OCI-LY7 (cell line): Measurements from ENCODE around the gene C1orf216. TPM values are rescaled to one million over a fixed set of nuclear protein-coding genes. Genes with fewer than 3 reads are reported as not detected.
"Not testable (repeated sequence)": the region's sequence is repeated elsewhere in the genome, so short reads cannot be mapped to it uniquely, and the experiment has no call there.

ENCODE experiments used
- BruUV-seq: library from RNA; stranded (reverse); fragments of 400-500 nt; replicated peaks from 2 replicates; lab custom pipeline; 2021; lab: Mats Ljungman, UMichigan
- CTCF ChIA-PET: fragments of 300-600 bp; sonication (Branson Sonifier 250); formaldehyde crosslinking; loops from one replicate; lab custom pipeline; 2022; ENCODE audit warnings: antibody characterized with exemption; ENCODE audit not compliant: unreplicated experiment; lab: Charles Lee
- POLR2A ChIA-PET: fragments of 300-600 bp; sonication (Branson Sonifier 250); formaldehyde crosslinking; loops from one replicate; lab custom pipeline; 2022; ENCODE audit warnings: antibody characterized with exemption; lab: Charles Lee
- DNase-seq: peaks from one replicate; pipeline ENCODE4 v3.0.0-alpha.2; 2015; ENCODE audit warnings: low spot score
- H2AFZ ChIP-seq: fragments of 200-600 bp; sonication (generic), shearing (Covaris generic); 2 replicates; pipeline ENCODE4 v1.6.1; 2014; ENCODE audit warnings: mild to moderate bottlenecking, antibody characterized with exemption, low read length, moderate library complexity
- H3K27ac ChIP-seq: fragments of 200-600 bp; sonication (generic); 2 replicates; pipeline ENCODE4 v1.5.1; 2014; ENCODE audit warnings: mixed run types, low read depth, mild to moderate bottlenecking, moderate library complexity, low read length, inconsistent platforms; ENCODE audit not compliant: poor library complexity, severe bottlenecking
- H3K36me3 ChIP-seq: fragments of 200-600 bp; sonication (generic); 2 replicates; pipeline ENCODE4 v1.6.1; 2014; ENCODE audit warnings: mild to moderate bottlenecking, antibody characterized with exemption, low read length, moderate library complexity, mixed read lengths; ENCODE audit not compliant: insufficient read depth
- H3K4me1 ChIP-seq: fragments of 200-600 bp; sonication (generic); 2 replicates; pipeline ENCODE4 v1.5.1; 2014; ENCODE audit warnings: mild to moderate bottlenecking, low read length; ENCODE audit not compliant: insufficient read depth, poor library complexity, severe bottlenecking
- H3K4me2 ChIP-seq: fragments of 200-600 bp; sonication (generic); 2 replicates; pipeline ENCODE4 v1.6.1; 2014; ENCODE audit warnings: mild to moderate bottlenecking, low read length
- H3K4me3 ChIP-seq: fragments of 200-600 bp; sonication (generic); 2 replicates; pipeline ENCODE4 v1.5.1; 2014; ENCODE audit warnings: mild to moderate bottlenecking, low read depth, low read length; ENCODE audit not compliant: poor library complexity, severe bottlenecking
- H3K79me2 ChIP-seq: fragments of 200-600 bp; sonication (generic); 2 replicates; pipeline ENCODE4 v1.6.1; 2016; ENCODE audit warnings: low read depth, mild to moderate bottlenecking, low read length, moderate library complexity, mixed read lengths; ENCODE audit not compliant: insufficient read depth
- H3K9me2 ChIP-seq: fragments of 200-600 bp; sonication (generic); 2 replicates; pipeline ENCODE4 v1.6.1; 2016; ENCODE audit warnings: mild to moderate bottlenecking, low read length, mixed read lengths; ENCODE audit not compliant: insufficient read depth
- H3K9me3 ChIP-seq: fragments of 200-600 bp; sonication (generic); 2 replicates; pipeline ENCODE4 v1.6.1; 2014; ENCODE audit warnings: mild to moderate bottlenecking, mixed run types, low read length, mixed read lengths
- H4K20me1 ChIP-seq: fragments of 200-600 bp; sonication (generic); 2 replicates; pipeline ENCODE4 v1.6.1; 2014; ENCODE audit warnings: mild to moderate bottlenecking, antibody characterized with exemption, low read length, moderate library complexity, mixed read lengths; ENCODE audit not compliant: insufficient read depth
- CTCF ChIP-seq: fragments of 200-600 bp; sonication (generic); conservative IDR thresholded peaks from 2 replicates; pipeline ENCODE4 v1.5.1; 2014; ENCODE audit warnings: mild to moderate bottlenecking, antibody characterized with exemption, low read length, moderate library complexity, mixed read lengths
- EZH2phosphoT487 ChIP-seq: fragments of 200-600 bp; sonication (generic); IDR thresholded peaks from 2 replicates; pipeline ENCODE4 v1.6.1; 2018; ENCODE audit warnings: low read depth, borderline replicate concordance, mild to moderate bottlenecking, mixed run types, antibody characterized with exemption, low read length, moderate library complexity, mixed read lengths
- intact Hi-C: fragments of 100-400 bp; cut with micrococcal nuclease; formaldehyde crosslinking; loops from one replicate; pipeline ENCODE4 v1.10.0; 2022; ENCODE audit not compliant: unreplicated experiment
- total RNA-seq, 2 experiments: library from RNA; depleted of rRNA in 1 of 2; stranded (reverse); fragments of >200 nt in 1 of 2; shearing (Covaris generic) in 1 of 2; gene quantifications; 2 replicates each; pipeline ENCODE4 v1.2.3, GENCODE V29; 2014 to 2022

The C1orf216 gene
- total RNA-seq, 2 experiments from 2014 or later: 8.8 to 15.3 TPM

GRCh38 chr1:35714921-35715567, 3.6 kb downstream of the C1orf216 start:
- no peaks in the 10 kb centered on the region for H3K4me1 ChIP-seq
- intact Hi-C loops: loop anchor here (1.0 kb wide), 1 partner anchor 146 kb away; no protein-coding TSS in a partner anchor
- ChIA-PET POLR2A (interaction anchor here (0.6 to 1.8 kb wide), 5 partner anchors 17 to 281 kb away, joined by 3 to 5 read pairs (median 3); partner anchors contain the start of gene CLSPN), CTCF (interaction anchor here (1.0 to 1.2 kb wide), 2 partner anchors 150 to 159 kb away, joined by 3 read pairs; no protein-coding TSS in a partner anchor)
- H3K4me3 ChIP-seq: no peak overlapping the region
- no peaks in the 10 kb centered on the region for H3K9me3 ChIP-seq
- no peak overlapping the region for H2AFZ ChIP-seq
- DNase-seq: no peak
- H3K36me3 ChIP-seq: peaks cover 15% of the 10 kb centered on the region
- no peaks in the 10 kb centered on the region for H3K9me2 ChIP-seq
- no peak overlapping the region for H3K27ac ChIP-seq
- TF ChIP-seq EZH2phosphoT487 (no peak), CTCF (no peak)
- H4K20me1 ChIP-seq: no peaks in the 10 kb centered on the region; the same call in 1 of the 2 replicates
- H3K79me2 ChIP-seq: no peaks in the 10 kb centered on the region
- no TSS peak for BruUV-seq
- no peak overlapping the region for H3K4me2 ChIP-seq

GRCh38 chr1:35711098-35711497, 7.6 kb downstream of the C1orf216 start:
- intact Hi-C loops, H2AFZ ChIP-seq, POLR2A ChIA-PET, H3K27ac ChIP-seq, H4K20me1 ChIP-seq, H3K4me2 ChIP-seq, H3K4me3 ChIP-seq, H3K9me3 ChIP-seq, H3K79me2 ChIP-seq, H3K4me1 ChIP-seq, DNase-seq, CTCF ChIA-PET, H3K9me2 ChIP-seq, BruUV-seq: not testable (repeated sequence)
- peaks cover 12% of the 10 kb centered on the region for H3K36me3 ChIP-seq

GRCh38 chr1:35708952-35709351, 9.7 kb downstream of the C1orf216 start:
- intact Hi-C loops: no loop called here
- CTCF ChIA-PET: no interaction called here

More at GRCh38 chr1:35708952-35709351, 9.7 kb downstream of the C1orf216 start:
- no peaks in the 10 kb centered on the region; the same call in 1 of the 2 replicates for H3K36me3 ChIP-seq
- no peaks in the 10 kb centered on the region for H3K9me3 ChIP-seq
- H3K27ac ChIP-seq: no peak overlapping the region
- H3K4me1 ChIP-seq: no peaks in the 10 kb centered on the region
- H3K4me2 ChIP-seq: no peak overlapping the region
- H3K79me2 ChIP-seq: no peaks in the 10 kb centered on the region
- BruUV-seq: no TSS peak
- no peak for DNase-seq
- H3K9me2 ChIP-seq: no peaks in the 10 kb centered on the region
- POLR2A ChIA-PET: no interaction called here
- H3K4me3 ChIP-seq: no peak overlapping the region
- H4K20me1 ChIP-seq: no peaks in the 10 kb centered on the region
- TF ChIP-seq CTCF: no peak
- no peak for TF ChIP-seq EZH2phosphoT487
- H2AFZ ChIP-seq: no peak overlapping the region
